Neural progenitor cell (in vitro differentiated cells): Measurements from ENCODE around the gene ZFP28. TPM values are rescaled to one million over a fixed set of nuclear protein-coding genes. Genes with fewer than 3 reads are reported as not detected.

Experiments
- DNase-seq: peaks from one replicate; pipeline ENCODE4 v3.0.0-alpha.2; 2016; ENCODE audit warnings: low spot score
- H2AFZ ChIP-seq: fragments of 200-600 bp; sonication (generic); replicated peaks from 2 replicates; pipeline ENCODE4 v1.6.1; 2016; ENCODE audit warnings: antibody characterized with exemption
- H3F3A ChIP-seq: fragments of 200-600 bp; sonication (generic); 2 replicates; pipeline ENCODE4 v1.6.1; 2016; ENCODE audit warnings: antibody characterized with exemption, low read depth
- H3K27ac ChIP-seq: fragments of 200-600 bp; sonication (generic); 2 replicates; pipeline ENCODE4 v1.5.1; 2016; ENCODE audit warnings: mild to moderate bottlenecking
- H3K27me3 ChIP-seq: fragments of 200-600 bp; sonication (generic); 2 replicates; pipeline ENCODE4 v1.6.1; 2016; ENCODE audit warnings: mild to moderate bottlenecking, moderate library complexity
- H3K36me3 ChIP-seq: fragments of 200-600 bp; sonication (generic); 2 replicates; pipeline ENCODE4 v1.5.1; 2016
- H3K4me1 ChIP-seq: fragments of 200-600 bp; sonication (generic); 2 replicates; pipeline ENCODE4 v1.6.1; 2016; ENCODE audit warnings: mixed run types
- H3K4me2 ChIP-seq: fragments of 200-600 bp; sonication (generic); 2 replicates; pipeline ENCODE4 v1.6.1; 2016
- H3K4me3 ChIP-seq: fragments of 200-600 bp; sonication (generic); 2 replicates; pipeline ENCODE4 v1.5.1; 2016
- H3K79me2 ChIP-seq: fragments of 200-600 bp; sonication (generic); 2 replicates; pipeline ENCODE4 v1.6.1; 2016; ENCODE audit warnings: low read depth
- H3K9ac ChIP-seq: fragments of 200-600 bp; sonication (generic); 2 replicates; pipeline ENCODE4 v1.6.1; 2016
- H3K9me3 ChIP-seq: fragments of 200-600 bp; sonication (generic); 2 replicates; pipeline ENCODE4 v1.5.1; 2016; ENCODE audit warnings: low read depth
- H4K20me1 ChIP-seq: fragments of 200-600 bp; sonication (generic); 2 replicates; pipeline ENCODE4 v1.6.1; 2016; ENCODE audit warnings: low read depth
- H3K27ac Mint-ChIP-seq: 3 replicates; pipeline ENCODE4 v1.8.0; 2021; ENCODE audit warnings: mixed read lengths
- H3K27me3 Mint-ChIP-seq: 2 replicates; pipeline ENCODE4 v1.8.0; 2022; ENCODE audit warnings: low read depth, mild to moderate bottlenecking, inconsistent platforms, moderate library complexity, mixed read lengths; ENCODE audit not compliant: insufficient read depth
- H3K36me3 Mint-ChIP-seq: 3 replicates; pipeline ENCODE4 v1.8.0; 2021; ENCODE audit warnings: mixed read lengths
- H3K4me1 Mint-ChIP-seq: 3 replicates; pipeline ENCODE4 v1.8.0; 2021; ENCODE audit warnings: mixed read lengths
- H3K4me3 Mint-ChIP-seq: 3 replicates; pipeline ENCODE4 v1.8.0; 2021; ENCODE audit warnings: mild to moderate bottlenecking, moderate library complexity, mixed read lengths
- H3K9me3 Mint-ChIP-seq: 3 replicates; pipeline ENCODE4 v1.8.0; 2020; ENCODE audit warnings: mixed read lengths
- EZH2 ChIP-seq: fragments of 200-600 bp; sonication (generic); IDR thresholded peaks from 2 replicates; pipeline ENCODE4 v1.6.1; 2017; ENCODE audit warnings: antibody characterized with exemption, mild to moderate bottlenecking, moderate library complexity
- EZH2phosphoT487 ChIP-seq: fragments of 200-600 bp; sonication (generic); IDR thresholded peaks from 2 replicates; pipeline ENCODE4 v1.6.1; 2017; ENCODE audit warnings: antibody characterized with exemption
- total RNA-seq: library from RNA; depleted of rRNA; stranded (reverse); fragments of >200 nt; gene quantifications from 2 replicates; pipeline ENCODE4 v1.2.3, GENCODE V29; 2015; ENCODE audit warnings: low replicate concordance
- TF ChIP-seq, protein P1 (sequence below): fragments of 200-600 bp; sonication (generic); IDR thresholded peaks from 2 replicates; pipeline ENCODE4 v1.5.1; 2017; ENCODE audit warnings: antibody characterized with exemption, mild to moderate bottlenecking

ZFP28 gene
- total RNA-seq, 1 donor from 2014 or later = 11.2 TPM

DNA sequence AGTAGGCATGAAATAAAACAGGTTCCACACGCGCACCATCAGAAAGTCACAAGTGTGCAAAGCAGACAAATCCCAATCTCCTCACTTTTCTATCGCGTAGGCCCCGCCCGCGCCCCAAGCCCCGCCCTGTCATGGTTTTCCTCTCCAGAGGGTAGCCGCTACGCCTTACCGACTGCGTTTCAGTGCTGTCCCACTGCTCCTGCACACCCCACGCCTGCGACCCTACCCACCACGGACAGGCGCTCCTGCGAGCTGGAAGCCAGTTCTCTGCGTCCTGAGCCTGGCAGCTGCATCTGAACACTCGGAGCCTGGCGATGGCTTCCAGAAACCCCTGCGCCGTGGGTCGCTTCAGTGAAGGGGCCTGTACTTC, 28.1 kb downstream of the ZFP28 start:
- H3K27me3 ChIP-seq = no peaks in the 10 kb centered on the region
- peak overlapping the region; percentile 29 for H3K9ac ChIP-seq
- H3K4me1 Mint-ChIP-seq = peaks cover 6% of the 10 kb centered on the region
- H3K9me3 ChIP-seq = peaks cover 52% of the 10 kb centered on the region
- no peaks in the 10 kb centered on the region for H3K4me1 ChIP-seq
- peak overlapping the region; percentile 83 for H3K4me2 ChIP-seq
- no peaks in the 10 kb centered on the region for H4K20me1 ChIP-seq
- H3K36me3 ChIP-seq = peaks cover 34% of the 10 kb centered on the region
- H3K4me3 Mint-ChIP-seq = peak overlapping the region; percentile 97
- no peak for DNase-seq
- peak overlapping the region; percentile 95 for H2AFZ ChIP-seq
- H3K27me3 Mint-ChIP-seq = peaks cover 5% of the 10 kb centered on the region
- H3K4me3 ChIP-seq = peak overlapping the region; percentile 76
- H3K27ac ChIP-seq = no peak overlapping the region
- peaks cover 34% of the 10 kb centered on the region for H3K36me3 Mint-ChIP-seq
- H3K79me2 ChIP-seq = peaks cover 10% of the 10 kb centered on the region
- TF ChIP-seq, protein P1, sequence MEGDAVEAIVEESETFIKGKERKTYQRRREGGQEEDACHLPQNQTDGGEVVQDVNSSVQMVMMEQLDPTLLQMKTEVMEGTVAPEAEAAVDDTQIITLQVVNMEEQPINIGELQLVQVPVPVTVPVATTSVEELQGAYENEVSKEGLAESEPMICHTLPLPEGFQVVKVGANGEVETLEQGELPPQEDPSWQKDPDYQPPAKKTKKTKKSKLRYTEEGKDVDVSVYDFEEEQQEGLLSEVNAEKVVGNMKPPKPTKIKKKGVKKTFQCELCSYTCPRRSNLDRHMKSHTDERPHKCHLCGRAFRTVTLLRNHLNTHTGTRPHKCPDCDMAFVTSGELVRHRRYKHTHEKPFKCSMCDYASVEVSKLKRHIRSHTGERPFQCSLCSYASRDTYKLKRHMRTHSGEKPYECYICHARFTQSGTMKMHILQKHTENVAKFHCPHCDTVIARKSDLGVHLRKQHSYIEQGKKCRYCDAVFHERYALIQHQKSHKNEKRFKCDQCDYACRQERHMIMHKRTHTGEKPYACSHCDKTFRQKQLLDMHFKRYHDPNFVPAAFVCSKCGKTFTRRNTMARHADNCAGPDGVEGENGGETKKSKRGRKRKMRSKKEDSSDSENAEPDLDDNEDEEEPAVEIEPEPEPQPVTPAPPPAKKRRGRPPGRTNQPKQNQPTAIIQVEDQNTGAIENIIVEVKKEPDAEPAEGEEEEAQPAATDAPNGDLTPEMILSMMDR = no peak
- TF ChIP-seq EZH2phosphoT487 = no peak
- no peak for TF ChIP-seq EZH2
- H3K9me3 Mint-ChIP-seq = peaks cover 78% of the 10 kb centered on the region
- H3K27ac Mint-ChIP-seq = no peak overlapping the region
- peaks cover 9% of the 10 kb centered on the region for H3F3A ChIP-seq

DNA sequence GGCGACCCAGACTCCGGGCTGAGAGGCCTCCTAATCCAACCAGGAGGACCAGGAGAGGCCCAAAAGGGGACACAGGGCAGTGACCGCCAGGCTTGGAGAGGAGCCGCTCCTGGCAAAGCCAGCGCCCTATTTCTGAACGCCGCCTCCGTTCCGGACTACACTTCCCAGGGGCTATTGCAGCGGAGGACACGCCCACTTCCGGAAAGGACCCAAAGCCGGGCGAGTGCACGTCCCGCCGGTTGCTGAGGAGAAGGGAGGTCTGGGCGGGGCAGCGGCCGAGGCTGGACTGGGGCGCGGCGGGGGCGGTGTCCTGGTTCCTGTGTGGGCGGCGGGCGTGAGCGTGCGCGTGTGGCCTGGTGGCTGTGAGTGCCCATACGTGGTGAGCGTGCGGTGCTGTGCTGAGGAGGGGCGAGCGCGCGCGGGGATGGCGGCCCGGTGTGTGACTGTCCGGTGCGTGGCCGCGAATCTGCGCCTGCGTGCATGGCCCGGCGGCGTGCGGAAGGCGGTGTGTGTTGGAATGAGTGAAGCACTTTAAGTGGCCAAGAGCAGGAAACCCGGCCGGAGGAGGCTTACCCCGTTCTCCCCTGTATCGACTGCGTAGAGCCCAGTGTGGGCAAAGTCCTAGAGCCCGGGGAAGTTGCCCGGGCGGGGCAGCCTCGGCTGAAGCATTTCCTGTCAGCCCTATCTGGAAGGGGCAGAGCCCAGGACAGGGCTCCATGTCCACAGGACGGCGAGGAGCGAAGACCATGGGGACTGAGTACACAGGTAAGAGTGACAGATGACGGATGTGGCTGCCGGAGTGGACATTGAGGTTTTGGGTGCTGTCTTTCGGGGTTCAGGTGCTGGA, 28.7 kb downstream of the ZFP28 start, which contains the start of gene ZNF470:
TSS of gene ZNF470 (plus strand) at position 195 of the 847 bp plus-strand sequence. CDS start 2,844 bp downstream, outside the sequence.
- Histone ChIP-seq H3K27ac (no peak within 1 kb of the TSS), H4K20me1 (no peaks in the 10 kb centered on the region), H3F3A (peaks cover 9% of the 10 kb centered on the region), H3K4me2 (peak within 1 kb of the TSS; percentile 83), H3K9me3 (peaks cover 53% of the 10 kb centered on the region), H3K27me3 (no peaks in the 10 kb centered on the region), H3K79me2 (peaks cover 10% of the 10 kb centered on the region), H3K4me3 (peak within 1 kb of the TSS; percentile 76), H3K4me1 (no peaks in the 10 kb centered on the region), H3K36me3 (peaks cover 37% of the 10 kb centered on the region), H3K9ac (peak within 1 kb of the TSS; percentile 29), H2AFZ (peak within 1 kb of the TSS; percentile 95)
- peak within 1 kb of the TSS; percentile 78 for H3K27ac Mint-ChIP-seq
- peaks cover 35% of the 10 kb centered on the region for H3K36me3 Mint-ChIP-seq
- TF ChIP-seq, protein P1 = no peak
- TF ChIP-seq EZH2phosphoT487 = no peak
- no peak for TF ChIP-seq EZH2
- H3K4me3 Mint-ChIP-seq = peak within 1 kb of the TSS; percentile 97
- H3K4me1 Mint-ChIP-seq = peaks cover 6% of the 10 kb centered on the region
- peak; percentile 97 for DNase-seq
- peaks cover 5% of the 10 kb centered on the region for H3K27me3 Mint-ChIP-seq
- H3K9me3 Mint-ChIP-seq = peaks cover 78% of the 10 kb centered on the region

DNA sequence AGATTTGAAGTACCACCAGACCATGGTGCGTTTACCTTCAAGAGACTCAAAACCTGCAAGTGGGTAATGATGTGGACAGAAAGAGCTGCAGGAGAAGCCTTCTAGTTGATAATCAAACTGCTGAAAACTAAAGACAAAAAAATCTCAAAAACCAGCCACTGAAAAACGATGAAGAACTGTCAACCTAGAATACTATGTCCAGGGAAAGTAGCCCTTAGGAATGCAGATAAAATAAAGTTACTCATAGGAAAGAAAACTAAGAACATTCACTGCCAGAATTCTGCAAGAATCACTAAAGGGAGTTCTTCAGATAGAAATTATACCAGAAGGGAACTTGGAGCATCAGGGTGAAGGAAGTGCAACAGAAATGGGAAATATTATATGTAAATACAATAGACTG, 33.8 kb downstream of the ZFP28 start:
- DNase-seq = no peak
- no peak for TF ChIP-seq EZH2phosphoT487
- TF ChIP-seq, protein P1 = no peak
- no peak for TF ChIP-seq EZH2
- H3K27ac Mint-ChIP-seq = no peak overlapping the region
- Histone ChIP-seq H2AFZ (no peak overlapping the region), H4K20me1 (no peaks in the 10 kb centered on the region), H3K4me2 (no peak overlapping the region), H3K9ac (no peak overlapping the region), H3K36me3 (peaks cover 86% of the 10 kb centered on the region), H3K9me3 (peaks cover 78% of the 10 kb centered on the region), H3K27ac (no peak overlapping the region), H3F3A (peaks cover 4% of the 10 kb centered on the region), H3K79me2 (peaks cover 10% of the 10 kb centered on the region), H3K4me1 (no peaks in the 10 kb centered on the region), H3K27me3 (no peaks in the 10 kb centered on the region), H3K4me3 (no peak overlapping the region)
- peaks cover 4% of the 10 kb centered on the region for H3K4me1 Mint-ChIP-seq
- H3K4me3 Mint-ChIP-seq = no peak overlapping the region
- H3K36me3 Mint-ChIP-seq = peaks cover 78% of the 10 kb centered on the region
- H3K27me3 Mint-ChIP-seq = peaks cover 3% of the 10 kb centered on the region
- peaks cover 84% of the 10 kb centered on the region for H3K9me3 Mint-ChIP-seq
